CD4-positive, alpha-beta T cell treated with Interleukin-6 for 4 hours (primary cell): ENCODE measurements around the gene FIBCD1.

Source experiments
- DNase-seq: peaks from one replicate; pipeline ENCODE4 v3.0.0-alpha.2; 2020; ENCODE audit warnings: mixed read lengths

FIBCD1 gene

GRCh38 chr9:130938652-130939404, at the start of gene FIBCD1:
FIBCD1 (minus strand) TSS chr9:130939247; CDS start chr9:130938607, 640 bp downstream.
- no peak for DNase-seq

- no peak for DNase-seq
These were observed 49.3 kb upstream of the FIBCD1 start for GRCh38 chr9:130988400-130988747.

- no peak for DNase-seq
These were observed 48.8 kb upstream of the FIBCD1 start for GRCh38 chr9:130987738-130988399.

GRCh38 chr9:130987054-130987453, 48.0 kb upstream of the FIBCD1 start:
- no peak for DNase-seq

GRCh38 chr9:130986356-130986965, 47.4 kb upstream of the FIBCD1 start:
- no peak for DNase-seq

- no peak for DNase-seq
These were observed 46.6 kb upstream of the FIBCD1 start for GRCh38 chr9:130985606-130986162.

- no peak for DNase-seq
These were observed 46.0 kb upstream of the FIBCD1 start for GRCh38 chr9:130985029-130985428.

- DNase-seq, result no peak
These were observed 45.5 kb upstream of the FIBCD1 start for GRCh38 chr9:130984521-130984920.

GRCh38 chr9:130983970-130984369, 44.9 kb upstream of the FIBCD1 start:
- DNase-seq, result no peak

- no peak for DNase-seq
These were observed 44.3 kb upstream of the FIBCD1 start for GRCh38 chr9:130983359-130983670.

- no peak for DNase-seq
These were observed 43.8 kb upstream of the FIBCD1 start for GRCh38 chr9:130982636-130983358.

GRCh38 chr9:130981756-130982137, 42.7 kb upstream of the FIBCD1 start:
- no peak for DNase-seq

GRCh38 chr9:130981002-130981755, 42.1 kb upstream of the FIBCD1 start:
- no peak for DNase-seq

GRCh38 chr9:130980526-130980925, 41.5 kb upstream of the FIBCD1 start:
- no peak for DNase-seq

- no peak for DNase-seq
These were observed 40.7 kb upstream of the FIBCD1 start for GRCh38 chr9:130979591-130980385.

GRCh38 chr9:130977811-130978221, 38.8 kb upstream of the FIBCD1 start:
- no peak for DNase-seq

GRCh38 chr9:130975932-130976841, 37.1 kb upstream of the FIBCD1 start:
- no peak for DNase-seq

GRCh38 chr9:130975156-130975555, 36.1 kb upstream of the FIBCD1 start:
- DNase-seq, result no peak

GRCh38 chr9:130974697-130975096, 35.6 kb upstream of the FIBCD1 start:
- DNase-seq, result no peak

- no peak for DNase-seq
These were observed 34.7 kb upstream of the FIBCD1 start for GRCh38 chr9:130973686-130974281.
